Neural progenitor cell (in vitro differentiated cells): ENCODE data around the gene FAM193A.

Experiments used
- CTCF ChIP-seq: fragments of 200-600 bp; sonication (generic); IDR thresholded peaks from 2 replicates; pipeline ENCODE4 v1.5.1; 2017; ENCODE audit warnings: antibody characterized with exemption, mild to moderate bottlenecking
- EZH2phosphoT487 ChIP-seq: fragments of 200-600 bp; sonication (generic); IDR thresholded peaks from 2 replicates; pipeline ENCODE4 v1.6.1; 2017; ENCODE audit warnings: antibody characterized with exemption

DNA sequence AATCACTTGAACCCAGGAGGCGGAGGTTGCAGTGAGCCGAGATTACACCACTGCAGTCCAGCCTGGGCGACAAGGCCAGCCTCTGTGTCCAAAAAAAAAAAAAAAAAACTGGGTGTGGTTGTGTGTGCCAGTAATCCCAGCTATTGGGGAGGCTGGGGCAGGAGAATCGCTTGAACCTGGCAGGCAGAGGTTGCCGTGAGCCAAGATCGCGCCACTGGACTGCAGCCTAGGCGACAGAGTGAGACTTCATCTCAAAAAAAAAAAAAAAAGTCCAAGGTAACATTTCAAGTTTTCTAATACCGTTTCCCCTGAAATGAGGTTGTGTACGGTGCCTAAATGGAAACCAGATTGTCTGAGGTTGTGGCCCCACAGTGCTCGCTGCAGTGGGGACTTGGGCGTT lies 35.6 kb downstream of the FAM193A start:
- no peak for TF ChIP-seq EZH2phosphoT487
- no peak for TF ChIP-seq CTCF
